ENCODE data around the gene NTN5. TPM values are rescaled to one million over a fixed set of nuclear protein-coding genes. Genes with fewer than 3 reads are reported as not detected.
A peak's percentile ranks its signal among the peaks of the same experiment; 100 is the strongest.

The NTN5 gene
- total and polyA plus RNA-seq, 5 donors from 2014 or later: 0.21 to 2.3 (median 0.30) TPM; not detected in 2

- no peak for DNase-seq
- H3K4me1 Mint-ChIP-seq: peaks cover 7 to 51% (median 32%) of the 10 kb centered on the region in 4 donors
These were observed 49.2 kb downstream of the NTN5 start for GRCh38 chr19:48623556-48624066.

DNA sequence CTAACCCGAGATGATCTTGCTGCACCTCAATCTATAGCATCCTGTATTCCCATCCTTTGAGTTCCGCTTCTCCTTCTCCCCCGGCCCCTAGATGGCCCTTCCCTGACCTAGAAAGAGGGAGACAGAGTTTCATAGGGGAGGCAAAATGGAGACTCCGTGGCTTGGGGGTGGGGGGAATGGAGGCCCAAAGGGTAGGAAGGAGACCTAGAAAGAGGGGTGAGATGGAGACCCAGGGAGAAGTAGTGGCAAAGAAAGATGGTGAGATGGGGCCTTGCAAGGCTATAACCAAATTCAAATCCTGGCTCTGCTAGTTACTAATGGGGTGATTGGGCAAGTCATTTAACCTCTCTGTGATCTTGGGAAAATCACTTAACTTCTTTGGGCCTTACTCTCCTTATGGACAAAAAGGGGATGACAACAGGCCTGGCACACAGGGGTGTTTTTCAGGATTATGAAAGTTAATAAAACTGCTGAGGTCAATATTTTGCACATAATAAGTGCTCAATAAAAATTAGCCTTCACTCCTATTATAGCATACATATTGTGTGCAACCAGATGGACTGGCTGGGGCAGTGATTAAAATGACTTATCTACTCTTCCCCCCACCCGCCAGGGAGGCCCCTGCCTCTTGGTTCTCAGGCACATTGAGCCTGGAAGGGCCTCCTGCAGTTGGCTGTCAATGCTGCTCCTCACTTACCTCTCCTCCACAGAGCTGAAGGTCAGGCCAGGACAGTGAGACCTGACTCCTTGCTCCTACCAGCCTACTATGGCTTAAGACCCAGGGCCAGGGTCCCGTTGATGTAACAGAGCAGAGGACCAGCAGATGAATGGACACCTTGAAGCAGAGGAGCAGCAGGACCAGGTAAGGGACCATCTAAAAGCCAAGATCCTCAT lies 52.9 kb downstream of the NTN5 start:
- H3K4me3 ChIP-seq (ENCODE audit: low read depth, low read length): peak overlapping the region; percentile 74
- peaks cover 26% of the 10 kb centered on the region for H3K36me3 ChIP-seq (ENCODE audit: control insufficient read depth, insufficient read depth, low read length)
- DNase-seq: no peak
- no peaks in the 10 kb centered on the region for H3K9me3 Mint-ChIP-seq
- H3K4me1 ChIP-seq (ENCODE audit: control insufficient read depth, insufficient read depth, low read length, poor library complexity, severe bottlenecking): peaks cover 47% of the 10 kb centered on the region
- peak overlapping the region; percentile 96 to 98 (median 97) for H3K27ac Mint-ChIP-seq
- no peaks in the 10 kb centered on the region for H3K27me3 ChIP-seq (ENCODE audit: control insufficient read depth, insufficient read depth, low read length)
- peaks cover 7 to 73% (median 40%) of the 10 kb centered on the region in 4 donors for H3K4me1 Mint-ChIP-seq
- peaks cover 18% of the 10 kb centered on the region for H3K36me3 Mint-ChIP-seq
- H3K27me3 Mint-ChIP-seq: no peaks in the 10 kb centered on the region
- no peak for ATAC-seq (ENCODE audit: low read depth in 2 of 2)
- no peaks in the 10 kb centered on the region for H3K9me3 ChIP-seq (ENCODE audit: control insufficient read depth in 2 of 2, low read length in 2 of 2)
- peak overlapping the region; percentile 97 to 100 (median 98) for H3K4me3 Mint-ChIP-seq
- peak overlapping the region; percentile 86 for H3K27ac ChIP-seq (ENCODE audit: insufficient read depth, low read length, poor library complexity, severe bottlenecking)

More at GRCh38 chr19:48623556-48624066, 49.2 kb downstream of the NTN5 start:
- Histone ChIP-seq H3K4me1 (ENCODE audit: control insufficient read depth, insufficient read depth, low read length, poor library complexity, severe bottlenecking) (peaks cover 22% of the 10 kb centered on the region), H3K4me3 (ENCODE audit: low read depth, low read length) (peak overlapping the region; percentile 63), H3K27ac (ENCODE audit: insufficient read depth, low read length, poor library complexity, severe bottlenecking) (peak overlapping the region; percentile 70), H3K9me3 (ENCODE audit: control insufficient read depth in 2 of 2, low read length in 2 of 2) (no peaks in the 10 kb centered on the region), H3K36me3 (ENCODE audit: control insufficient read depth, insufficient read depth, low read length) (no peaks in the 10 kb centered on the region), H3K27me3 (ENCODE audit: control insufficient read depth, insufficient read depth, low read length) (no peaks in the 10 kb centered on the region)
- no peaks in the 10 kb centered on the region for H3K9me3 Mint-ChIP-seq
- H3K27ac Mint-ChIP-seq: peak overlapping the region; percentile 85 to 93 (median 85)
- peak overlapping the region; percentile 78 to 91 (median 85) for H3K4me3 Mint-ChIP-seq
- no peaks in the 10 kb centered on the region for H3K27me3 Mint-ChIP-seq
- ATAC-seq (ENCODE audit: low read depth in 2 of 2): no peak
- peaks cover 11% of the 10 kb centered on the region for H3K36me3 Mint-ChIP-seq

- Histone ChIP-seq H3K4me1 (ENCODE audit: control insufficient read depth, insufficient read depth, low read length, poor library complexity, severe bottlenecking) (peaks cover 44% of the 10 kb centered on the region), H3K4me3 (ENCODE audit: low read depth, low read length) (peak within 1 kb of the TSS; percentile 97), H3K9me3 (ENCODE audit: control insufficient read depth in 2 of 2, low read length in 2 of 2) (no peaks in the 10 kb centered on the region), H3K36me3 (ENCODE audit: control insufficient read depth, insufficient read depth, low read length) (peaks cover 27% of the 10 kb centered on the region), H3K27ac (ENCODE audit: insufficient read depth, low read length, poor library complexity, severe bottlenecking) (peak within 1 kb of the TSS; percentile 86), H3K27me3 (ENCODE audit: control insufficient read depth, insufficient read depth, low read length) (no peaks in the 10 kb centered on the region)
- DNase-seq: peak; percentile 90 to 99 (median 95)
- no peaks in the 10 kb centered on the region for H3K27me3 Mint-ChIP-seq
- H3K36me3 Mint-ChIP-seq: peaks cover 21% of the 10 kb centered on the region
- peaks cover 7 to 68% (median 39%) of the 10 kb centered on the region in 4 donors for H3K4me1 Mint-ChIP-seq
- peak within 1 kb of the TSS; percentile 96 to 98 (median 97) for H3K27ac Mint-ChIP-seq
- H3K4me3 Mint-ChIP-seq: peak within 1 kb of the TSS; percentile 97 to 100 (median 98)
- H3K9me3 Mint-ChIP-seq: no peaks in the 10 kb centered on the region
- peak; percentile 81 to 84 for ATAC-seq (ENCODE audit: low read depth in 2 of 2)
These were observed 53.7 kb downstream of the NTN5 start, which contains the start of the genes RPL18 and SPHK2 for GRCh38 chr19:48618916-48619691. RPL18 (minus strand) TSS chr19:48619178; CDS start chr19:48619143, 35 bp downstream. SPHK2 (plus strand) TSS chr19:48619506; CDS start chr19:48620515, 1,009 bp downstream.

GRCh38 chr19:48618278-48618915 lies 54.4 kb downstream of the NTN5 start:
- no peaks in the 10 kb centered on the region for H3K9me3 Mint-ChIP-seq
- H3K4me3 Mint-ChIP-seq: peak overlapping the region; percentile 97 to 100 (median 98)
- Histone ChIP-seq H3K9me3 (ENCODE audit: control insufficient read depth in 2 of 2, low read length in 2 of 2) (no peaks in the 10 kb centered on the region), H3K27me3 (ENCODE audit: control insufficient read depth, insufficient read depth, low read length) (no peaks in the 10 kb centered on the region), H3K27ac (ENCODE audit: insufficient read depth, low read length, poor library complexity, severe bottlenecking) (peak overlapping the region; percentile 86), H3K4me1 (ENCODE audit: control insufficient read depth, insufficient read depth, low read length, poor library complexity, severe bottlenecking) (peaks cover 37% of the 10 kb centered on the region), H3K4me3 (ENCODE audit: low read depth, low read length) (peak overlapping the region; percentile 97), H3K36me3 (ENCODE audit: control insufficient read depth, insufficient read depth, low read length) (peaks cover 27% of the 10 kb centered on the region)
- H3K36me3 Mint-ChIP-seq: peaks cover 23% of the 10 kb centered on the region
- no peaks in the 10 kb centered on the region for H3K27me3 Mint-ChIP-seq
- DNase-seq (no peak), ATAC-seq (ENCODE audit: low read depth in 2 of 2) (no peak)
- H3K27ac Mint-ChIP-seq: peak overlapping the region; percentile 96 to 98 (median 97)
- peaks cover 4 to 61% (median 35%) of the 10 kb centered on the region in 4 donors for H3K4me1 Mint-ChIP-seq

DNA sequence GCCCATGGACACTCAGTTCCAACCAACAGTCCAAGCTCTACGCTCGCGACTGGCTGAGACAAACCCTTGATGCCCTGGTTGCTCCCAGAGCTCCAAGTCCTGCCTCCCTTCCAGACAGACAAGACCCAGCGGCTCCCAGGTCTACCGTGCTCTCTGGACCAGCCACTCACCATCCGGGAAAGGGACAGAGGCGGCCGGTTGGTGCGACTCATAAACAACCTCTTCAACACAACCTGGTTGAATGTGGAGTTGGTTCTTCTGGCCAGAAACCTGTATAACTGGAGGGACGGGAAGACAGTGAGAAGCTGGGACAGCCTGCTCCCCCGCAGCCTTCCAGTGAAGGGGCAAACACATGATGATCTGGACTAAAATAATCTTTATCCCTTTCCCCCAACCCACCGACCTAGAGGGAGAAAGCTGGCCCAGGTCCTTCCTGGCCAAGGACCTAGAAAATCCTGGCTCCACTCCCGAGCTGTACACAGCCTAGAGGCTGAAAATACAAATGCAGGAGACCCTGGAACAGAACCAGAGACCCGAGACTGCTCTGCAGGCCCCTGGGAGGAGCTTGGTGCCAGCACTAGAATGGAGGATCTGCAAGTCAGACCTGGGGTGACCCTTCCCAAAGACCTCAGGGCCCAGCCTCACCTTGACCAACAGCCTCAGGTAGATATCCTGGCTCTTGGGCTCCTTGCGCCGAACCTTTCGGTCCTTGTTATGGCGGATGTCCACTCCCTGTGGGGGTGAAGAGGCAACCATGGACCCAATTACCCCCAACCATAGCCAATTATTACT lies 55.5 kb downstream of the NTN5 start:
- H3K4me3 Mint-ChIP-seq: peak overlapping the region; percentile 97 to 100 (median 98)
- peaks cover 4 to 54% (median 32%) of the 10 kb centered on the region in 4 donors for H3K4me1 Mint-ChIP-seq
- peaks cover 27% of the 10 kb centered on the region for H3K36me3 ChIP-seq (ENCODE audit: control insufficient read depth, insufficient read depth, low read length)
- no peaks in the 10 kb centered on the region for H3K9me3 Mint-ChIP-seq
- peaks cover 19% of the 10 kb centered on the region for H3K36me3 Mint-ChIP-seq
- no peak for DNase-seq
- no peaks in the 10 kb centered on the region for H3K27me3 ChIP-seq (ENCODE audit: control insufficient read depth, insufficient read depth, low read length)
- H3K27ac Mint-ChIP-seq: peak overlapping the region in 2 of 3 donors; percentile 96 to 97
- H3K27ac ChIP-seq (ENCODE audit: insufficient read depth, low read length, poor library complexity, severe bottlenecking): peak overlapping the region; percentile 86
- peaks cover 33% of the 10 kb centered on the region for H3K4me1 ChIP-seq (ENCODE audit: control insufficient read depth, insufficient read depth, low read length, poor library complexity, severe bottlenecking)
- peak overlapping the region; percentile 97 for H3K4me3 ChIP-seq (ENCODE audit: low read depth, low read length)
- ATAC-seq (ENCODE audit: low read depth in 2 of 2): no peak
- H3K9me3 ChIP-seq (ENCODE audit: control insufficient read depth in 2 of 2, low read length in 2 of 2): no peaks in the 10 kb centered on the region
- H3K27me3 Mint-ChIP-seq: no peaks in the 10 kb centered on the region

- Histone ChIP-seq H3K27ac (ENCODE audit: insufficient read depth, low read length, poor library complexity, severe bottlenecking) (peak overlapping the region; percentile 18), H3K27me3 (ENCODE audit: control insufficient read depth, insufficient read depth, low read length) (no peaks in the 10 kb centered on the region), H3K36me3 (ENCODE audit: control insufficient read depth, insufficient read depth, low read length) (peaks cover 27% of the 10 kb centered on the region), H3K4me1 (ENCODE audit: control insufficient read depth, insufficient read depth, low read length, poor library complexity, severe bottlenecking) (peaks cover 33% of the 10 kb centered on the region), H3K4me3 (ENCODE audit: low read depth, low read length) (peak overlapping the region; percentile 32), H3K9me3 (ENCODE audit: control insufficient read depth in 2 of 2, low read length in 2 of 2) (no peaks in the 10 kb centered on the region)
- peaks cover 4 to 51% (median 30%) of the 10 kb centered on the region in 4 donors for H3K4me1 Mint-ChIP-seq
- ATAC-seq (ENCODE audit: low read depth in 2 of 2) (no peak), DNase-seq (no peak)
- H3K9me3 Mint-ChIP-seq: no peaks in the 10 kb centered on the region
- peaks cover 17% of the 10 kb centered on the region for H3K36me3 Mint-ChIP-seq
- peak overlapping the region; percentile 97 to 100 (median 98) for H3K4me3 Mint-ChIP-seq
- H3K27me3 Mint-ChIP-seq: no peaks in the 10 kb centered on the region
- H3K27ac Mint-ChIP-seq: peak overlapping the region in 2 of 3 donors; percentile 43 to 83
These were observed 56.2 kb downstream of the NTN5 start for GRCh38 chr19:48616491-48617056.
